CD4-positive, alpha-beta T cell treated with Interleukin-4 for 1 hour (primary cell): ENCODE measurements around the gene SLC4A8.
"Not testable (repeated sequence)": the region's sequence is repeated elsewhere in the genome, so short reads cannot be mapped to it uniquely, and the experiment has no call there.

ENCODE experiments used
- DNase-seq, 2 donors: peaks; one replicate each; pipeline ENCODE4 v3.0.0-alpha.2; 2020 to 2022

The SLC4A8 gene

DNA sequence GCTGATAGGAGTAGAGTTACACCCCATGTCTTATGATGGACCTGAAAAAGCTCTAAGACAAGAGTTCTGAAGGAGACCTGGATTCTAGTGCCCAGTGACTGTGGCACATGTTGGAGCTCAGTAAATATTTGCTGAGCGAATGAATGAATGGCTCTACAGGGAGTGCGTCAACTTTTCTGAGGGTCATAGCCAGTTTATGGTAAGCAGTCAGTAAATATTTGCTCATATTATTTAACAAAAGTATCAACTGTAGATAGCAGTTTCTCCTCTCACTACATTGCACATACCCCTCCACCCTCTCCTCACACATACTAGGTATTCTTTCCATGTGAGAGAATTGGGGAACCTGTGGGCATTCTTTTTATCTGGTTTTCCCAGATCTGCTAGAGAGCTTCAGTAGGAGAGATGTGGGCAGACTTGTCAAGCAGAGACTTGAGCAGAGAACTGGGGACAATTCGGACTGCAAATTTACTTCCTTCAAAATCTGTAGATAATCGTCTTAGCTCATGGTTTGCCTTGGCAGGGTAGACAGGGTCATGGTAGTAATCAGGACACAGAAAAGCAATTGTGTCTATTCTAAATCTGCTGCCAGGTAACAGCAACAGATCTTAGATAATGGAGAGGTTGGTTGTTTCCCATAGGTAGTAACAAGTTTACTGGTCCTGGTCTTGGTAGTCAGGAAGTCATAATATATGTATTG lies 5.7 kb downstream of the SLC4A8 start:
- DNase-seq = no peak

DNA sequence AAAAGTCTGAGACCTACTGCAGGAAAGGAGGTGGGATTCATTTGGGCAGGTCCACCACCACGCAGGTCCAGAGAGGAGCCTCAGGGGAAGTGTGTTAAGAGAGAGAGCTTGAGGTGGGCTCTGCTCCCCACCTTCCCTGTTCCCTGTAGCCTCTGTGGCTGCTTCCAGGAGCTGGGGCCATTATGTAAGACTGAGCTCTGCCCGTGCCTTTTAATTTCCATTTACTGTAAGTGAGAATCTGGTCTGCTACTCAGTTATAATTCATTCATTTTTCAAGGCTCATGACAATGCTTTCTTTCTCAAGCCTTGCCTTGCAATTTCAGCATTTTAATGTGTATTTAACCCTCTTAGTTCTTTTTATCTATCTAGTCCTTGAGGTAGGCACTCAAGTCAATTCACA lies 8.3 kb downstream of the SLC4A8 start:
- DNase-seq = no peak

DNA sequence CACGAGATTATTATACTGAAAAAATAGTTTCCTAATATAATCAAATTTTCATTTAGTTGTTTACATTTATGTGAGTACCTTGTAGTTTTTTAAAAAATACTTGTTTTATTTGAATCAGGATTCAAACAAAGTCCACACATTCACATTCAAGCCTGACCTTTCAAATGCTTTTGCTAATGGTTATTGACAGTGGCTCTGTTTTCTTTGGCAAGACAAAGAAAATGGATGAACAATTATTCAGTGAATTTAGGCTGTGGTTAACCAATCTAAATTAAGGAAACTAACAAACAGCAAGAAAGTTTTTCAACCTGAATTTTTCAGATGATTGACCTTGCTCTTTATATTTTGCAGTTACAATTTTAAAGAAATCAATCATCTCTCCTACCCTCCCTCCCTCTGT lies 9.7 kb downstream of the SLC4A8 start:
- DNase-seq = no peak

DNA sequence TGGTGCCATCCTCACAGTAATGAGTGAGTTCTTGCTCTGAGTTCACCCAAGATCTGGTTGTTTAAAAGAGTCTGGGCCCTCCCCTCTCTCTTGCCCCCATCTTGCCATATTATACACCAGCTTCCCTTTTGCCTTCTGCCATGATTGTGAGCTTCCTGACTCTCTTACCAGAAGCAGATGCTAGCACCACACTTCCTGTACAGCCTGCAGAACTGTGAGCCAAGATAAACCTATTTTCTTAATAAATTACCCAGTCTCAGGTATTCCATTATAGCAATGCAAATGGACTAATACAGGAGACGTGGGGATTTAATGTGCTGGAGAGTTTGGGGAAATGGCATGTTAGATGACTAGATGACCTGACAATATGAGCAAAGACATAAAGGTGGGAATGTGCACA lies 12.8 kb downstream of the SLC4A8 start:
- DNase-seq = no peak

DNA sequence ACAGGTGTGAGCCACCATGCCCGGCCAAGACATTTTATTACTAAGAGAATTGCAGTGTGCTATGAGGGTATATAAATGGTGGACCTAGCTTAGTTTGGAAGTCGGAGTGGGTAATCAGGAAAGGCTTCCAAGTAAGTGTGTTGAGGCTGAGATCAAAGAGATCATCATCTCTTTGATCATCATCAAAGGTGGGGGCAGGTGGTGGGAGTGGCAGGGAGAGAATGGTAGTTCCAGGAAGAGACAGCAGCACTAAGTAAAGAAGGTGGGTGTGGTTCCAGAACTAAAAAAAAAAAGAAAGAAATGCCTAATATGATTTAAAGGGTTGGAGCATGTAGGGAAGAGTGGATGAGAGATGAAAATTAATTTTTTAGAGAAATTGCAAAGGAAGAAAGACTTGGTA lies 14.7 kb downstream of the SLC4A8 start:
- no peak for DNase-seq

DNA sequence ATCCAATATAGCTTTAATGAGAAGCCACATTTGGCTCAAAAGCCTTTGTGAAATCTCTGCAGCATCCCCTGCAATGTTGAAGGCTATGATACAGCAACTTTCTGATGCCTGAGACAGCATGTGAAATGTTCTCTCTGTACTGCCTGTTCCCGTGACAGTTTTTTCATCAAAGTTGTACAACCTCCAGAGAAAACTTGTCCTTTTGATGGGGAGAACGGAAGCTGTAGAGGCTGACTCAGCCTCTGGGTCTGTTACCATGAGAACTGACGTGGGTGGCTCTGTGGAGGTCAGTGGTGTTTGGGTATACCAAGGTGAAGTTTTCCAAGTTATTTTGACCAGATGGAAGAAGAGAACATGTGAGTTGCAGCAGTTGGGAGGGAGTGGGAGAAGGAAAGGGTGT lies 17.0 kb downstream of the SLC4A8 start:
- DNase-seq = no peak

DNA sequence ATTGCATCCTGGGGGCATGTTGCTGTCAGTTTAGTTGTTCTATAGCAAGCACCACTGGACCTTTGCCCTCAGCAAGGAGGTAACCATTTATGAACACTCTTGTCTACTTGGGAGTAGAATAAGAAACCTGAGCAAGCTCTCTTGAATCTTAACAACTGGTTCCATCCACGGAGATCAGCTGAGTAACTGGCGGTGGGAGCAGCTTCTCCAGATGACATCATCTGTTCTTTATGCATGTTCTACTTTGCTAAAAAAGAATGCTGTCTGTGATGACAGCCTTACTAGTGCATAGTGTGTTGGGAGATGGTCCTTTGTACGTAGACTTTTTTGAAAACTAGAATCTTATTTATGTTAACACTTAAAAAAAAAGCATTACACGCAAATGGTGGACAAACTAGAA lies 17.7 kb downstream of the SLC4A8 start:
- no peak for DNase-seq

DNA sequence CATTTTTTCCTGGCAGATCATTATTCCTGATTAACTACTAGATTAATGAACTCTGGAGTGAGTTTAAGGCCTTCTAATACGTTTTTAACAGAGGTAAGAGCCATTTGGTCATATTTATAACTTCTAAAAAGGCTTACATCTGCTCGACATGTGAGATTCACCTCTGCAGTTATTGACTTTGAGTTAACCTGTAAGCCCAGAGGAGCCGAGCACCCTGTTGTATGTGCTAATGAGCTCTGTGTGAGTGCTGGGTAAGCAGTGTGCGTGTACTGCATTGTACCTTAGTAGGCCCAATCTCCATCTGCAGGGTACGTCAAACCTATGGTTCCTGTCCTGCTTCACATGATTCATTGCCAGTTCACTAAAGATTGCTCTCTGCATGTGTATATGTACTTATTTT lies 18.9 kb downstream of the SLC4A8 start:
- DNase-seq = no peak

DNA sequence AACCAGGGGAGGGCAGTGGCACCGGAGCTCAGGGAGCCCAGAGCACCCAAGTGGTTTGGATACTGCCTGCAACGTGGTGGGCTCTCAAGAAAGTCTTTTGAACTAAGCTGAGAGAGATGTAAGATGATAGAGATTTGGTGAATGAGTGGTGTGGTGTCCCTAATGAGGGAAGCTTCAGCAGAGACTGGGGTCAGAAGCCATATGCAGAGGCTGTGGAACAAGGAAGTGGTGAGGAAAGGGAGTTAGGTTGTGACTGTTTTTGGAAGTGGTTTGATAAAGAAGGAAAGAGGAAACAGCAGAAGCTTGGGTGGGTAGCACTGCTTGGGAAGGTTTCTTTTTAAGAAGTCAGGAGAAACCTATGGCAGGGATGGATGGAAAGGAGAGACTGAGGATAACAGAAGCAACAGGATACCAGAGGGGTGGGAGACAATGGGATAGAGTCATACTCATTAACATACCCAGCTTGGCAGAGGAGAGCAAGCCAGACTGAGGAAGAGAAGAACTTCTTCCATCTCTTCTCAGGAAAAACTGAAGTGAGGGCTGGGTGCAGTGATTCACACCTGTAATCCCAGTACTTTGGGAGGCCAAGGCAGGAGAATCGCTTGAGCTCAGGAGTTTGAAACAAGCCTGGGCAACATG lies 24.1 kb downstream of the SLC4A8 start:
- DNase-seq = no peak

DNA sequence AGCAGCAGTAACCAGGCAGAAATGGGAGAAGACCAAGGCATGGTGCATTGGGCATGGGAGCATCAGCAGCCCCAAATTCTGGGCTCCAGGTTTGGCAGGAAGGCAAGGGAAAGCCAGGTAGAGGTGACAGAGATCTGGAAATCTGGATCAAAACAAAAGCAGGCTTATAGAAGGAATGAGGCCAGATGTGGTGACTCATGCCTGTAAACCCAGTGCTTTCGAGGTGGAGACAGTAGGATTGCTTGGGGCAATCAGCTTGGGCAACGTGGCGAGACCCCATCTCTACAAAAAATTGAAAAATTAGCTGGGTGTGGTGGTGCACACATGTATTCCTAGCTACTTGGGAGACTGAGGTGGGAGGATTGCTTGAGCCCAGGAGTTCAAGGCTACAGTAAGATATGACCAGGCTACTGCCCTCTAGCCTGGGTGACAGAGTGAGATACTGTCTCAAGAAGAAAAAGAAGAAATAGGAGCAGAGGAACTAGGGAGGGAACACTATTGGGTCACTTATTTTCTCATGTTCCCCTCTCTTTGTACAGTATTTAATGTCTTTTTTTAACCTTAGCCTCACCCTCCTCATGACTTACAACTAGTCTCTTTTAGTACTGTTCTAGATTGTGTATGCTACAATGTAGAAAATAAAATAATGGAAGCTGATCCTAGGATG lies 25.1 kb downstream of the SLC4A8 start:
- no peak for DNase-seq

DNA sequence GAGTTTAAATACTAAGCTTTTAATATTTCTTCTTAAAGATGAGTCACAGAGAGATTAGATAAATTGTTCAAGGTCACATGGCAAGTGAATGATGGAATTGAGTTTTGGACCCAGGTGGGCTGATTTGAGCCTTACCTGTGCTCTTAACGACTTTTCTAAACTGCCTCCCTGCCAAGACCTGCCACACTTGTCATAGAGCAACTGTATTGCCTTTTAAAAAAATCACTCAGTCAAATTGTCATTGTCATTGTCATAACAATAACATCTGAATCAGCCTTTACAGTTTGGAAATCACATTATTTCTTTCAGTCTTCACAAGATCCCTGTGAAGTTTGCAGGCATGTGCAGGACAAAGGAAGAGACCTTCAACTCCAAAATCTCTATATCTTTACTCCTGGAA lies 25.7 kb downstream of the SLC4A8 start:
- DNase-seq = no peak

DNA sequence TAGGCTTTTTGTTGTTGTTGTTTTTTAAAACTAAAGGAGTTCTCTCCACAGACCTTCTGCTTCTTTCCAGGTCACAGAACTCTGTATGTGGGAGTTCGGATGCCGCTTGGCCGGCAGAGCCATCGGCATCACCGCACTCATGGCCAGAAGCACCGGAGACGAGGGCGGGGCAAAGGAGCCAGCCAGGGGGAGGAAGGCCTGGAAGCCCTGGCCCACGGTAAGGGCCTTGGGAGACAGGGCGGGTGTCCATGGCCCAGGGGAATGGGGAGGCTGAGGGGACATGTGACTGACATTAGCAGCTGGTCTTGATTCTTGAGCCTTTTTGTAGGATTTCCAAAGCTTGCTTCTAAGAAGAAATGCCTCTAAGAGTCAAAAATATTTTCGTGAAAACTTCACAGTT lies 26.2 kb downstream of the SLC4A8 start:
- DNase-seq = no peak

DNA sequence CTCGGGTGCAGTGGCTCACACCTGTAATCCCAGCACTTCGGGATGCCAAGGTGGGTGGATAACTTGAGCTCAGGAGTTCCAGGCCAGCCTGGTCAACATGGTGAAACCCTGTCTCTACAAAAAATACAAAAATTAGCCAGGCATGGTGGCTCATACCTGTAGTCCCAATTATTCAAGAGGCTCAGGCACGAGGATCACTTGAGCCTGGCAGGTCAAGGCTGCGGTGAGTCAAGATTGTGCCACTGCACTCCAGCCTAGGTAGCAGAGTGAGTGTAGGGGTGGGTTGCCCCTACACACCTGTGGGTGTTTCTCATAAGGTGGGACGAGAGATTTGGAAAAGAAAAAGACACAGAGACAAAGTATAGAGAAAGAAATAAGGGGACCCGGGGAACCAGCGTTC lies 29.4 kb downstream of the SLC4A8 start:
- not testable (repeated sequence) for DNase-seq

DNA sequence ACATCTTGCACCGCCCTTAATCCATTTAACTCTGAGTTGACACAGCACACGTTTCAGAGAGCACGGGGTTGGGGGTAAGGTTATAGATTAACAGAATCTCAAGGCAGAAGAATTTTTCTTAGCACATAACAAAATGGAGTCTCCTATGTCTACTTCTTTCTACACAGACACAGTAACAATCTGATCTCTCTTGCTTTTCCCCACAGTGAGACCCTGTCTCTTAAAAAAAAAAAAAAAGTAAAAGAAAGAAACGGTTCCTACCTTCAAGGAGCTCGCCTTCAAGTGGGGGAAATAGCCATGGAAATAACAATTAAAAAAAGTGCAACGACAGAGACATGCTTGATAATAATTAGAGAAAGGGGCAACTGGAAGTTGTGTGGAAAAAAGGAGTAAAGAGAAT lies 30.4 kb downstream of the SLC4A8 start:
- DNase-seq = not testable (repeated sequence)

DNA sequence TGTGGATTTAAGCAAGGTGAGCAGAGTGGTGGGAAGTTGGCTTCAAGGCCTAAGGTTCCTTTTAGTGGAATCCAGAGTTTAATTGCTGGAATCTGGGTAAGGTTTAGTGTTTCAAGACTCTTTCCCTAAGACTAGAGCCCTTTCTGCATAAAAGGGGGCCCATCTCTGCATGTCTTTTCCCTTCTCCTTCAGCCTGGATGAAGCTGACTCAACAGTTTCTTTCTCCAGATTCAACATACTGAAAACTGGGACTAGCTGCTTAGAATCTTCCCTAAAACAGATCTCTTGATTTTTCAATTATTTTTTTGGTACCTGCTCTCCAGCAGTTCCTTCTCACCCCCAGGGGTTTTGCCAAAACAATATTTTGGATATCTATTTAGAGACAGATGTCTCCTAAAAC lies 34.0 kb downstream of the SLC4A8 start:
- DNase-seq = no peak

DNA sequence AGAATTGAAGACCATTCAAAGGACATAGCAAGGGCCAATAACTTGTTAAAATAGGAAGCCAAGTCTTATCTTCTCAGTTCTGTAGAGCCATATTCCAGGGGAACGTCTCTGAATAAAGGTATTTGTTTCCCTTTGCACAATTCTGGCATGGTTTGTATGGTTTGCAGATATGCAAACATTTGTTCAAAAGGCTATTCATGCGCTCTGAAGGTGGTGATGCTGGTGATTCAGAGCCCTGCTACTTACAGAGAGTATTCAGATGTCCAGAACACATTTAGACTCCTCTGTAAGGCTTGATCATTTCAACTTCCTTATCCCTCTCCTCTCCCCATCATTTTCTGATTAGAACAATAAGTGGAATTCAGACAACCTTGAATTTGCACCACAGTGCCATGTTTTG lies 35.9 kb downstream of the SLC4A8 start:
- DNase-seq = no peak

DNA sequence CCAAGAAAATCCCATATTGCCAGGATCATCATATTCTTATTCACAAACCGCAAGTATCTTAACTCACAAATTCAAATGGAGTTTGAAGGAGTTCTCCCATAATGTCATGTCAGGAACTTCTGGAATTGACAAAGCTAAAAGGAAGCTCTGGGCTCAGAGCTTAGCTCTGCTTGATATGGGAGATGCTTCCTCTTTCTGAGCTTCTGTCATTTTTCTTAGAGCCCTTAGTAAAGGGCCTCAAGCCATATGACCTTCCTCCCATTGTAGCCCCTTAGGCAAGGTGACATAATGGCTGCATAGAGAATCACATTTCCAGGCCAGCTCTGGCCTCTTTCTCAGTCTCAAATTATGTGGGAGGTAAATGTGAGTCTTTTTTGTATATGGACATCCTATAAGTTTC lies 40.9 kb downstream of the SLC4A8 start:
- DNase-seq = no peak

DNA sequence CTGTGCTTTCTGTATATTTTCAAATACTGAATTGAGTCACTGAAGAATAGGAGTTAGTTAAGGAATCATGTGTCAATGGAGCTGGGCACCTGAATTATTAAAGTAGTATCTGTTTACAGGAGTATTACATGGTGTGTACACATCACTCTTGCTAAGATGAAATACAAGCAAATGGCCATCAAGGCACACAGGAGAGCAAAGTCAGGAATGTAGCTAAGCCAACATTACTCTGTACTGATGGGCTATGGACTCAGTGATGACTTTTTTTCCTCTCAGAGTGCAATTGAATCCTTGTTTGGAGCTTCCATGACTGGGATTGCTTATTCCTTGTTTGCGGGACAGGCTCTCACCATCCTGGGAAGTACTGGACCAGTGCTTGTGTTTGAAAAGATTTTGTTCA lies 45.5 kb downstream of the SLC4A8 start:
- no peak for DNase-seq

DNA sequence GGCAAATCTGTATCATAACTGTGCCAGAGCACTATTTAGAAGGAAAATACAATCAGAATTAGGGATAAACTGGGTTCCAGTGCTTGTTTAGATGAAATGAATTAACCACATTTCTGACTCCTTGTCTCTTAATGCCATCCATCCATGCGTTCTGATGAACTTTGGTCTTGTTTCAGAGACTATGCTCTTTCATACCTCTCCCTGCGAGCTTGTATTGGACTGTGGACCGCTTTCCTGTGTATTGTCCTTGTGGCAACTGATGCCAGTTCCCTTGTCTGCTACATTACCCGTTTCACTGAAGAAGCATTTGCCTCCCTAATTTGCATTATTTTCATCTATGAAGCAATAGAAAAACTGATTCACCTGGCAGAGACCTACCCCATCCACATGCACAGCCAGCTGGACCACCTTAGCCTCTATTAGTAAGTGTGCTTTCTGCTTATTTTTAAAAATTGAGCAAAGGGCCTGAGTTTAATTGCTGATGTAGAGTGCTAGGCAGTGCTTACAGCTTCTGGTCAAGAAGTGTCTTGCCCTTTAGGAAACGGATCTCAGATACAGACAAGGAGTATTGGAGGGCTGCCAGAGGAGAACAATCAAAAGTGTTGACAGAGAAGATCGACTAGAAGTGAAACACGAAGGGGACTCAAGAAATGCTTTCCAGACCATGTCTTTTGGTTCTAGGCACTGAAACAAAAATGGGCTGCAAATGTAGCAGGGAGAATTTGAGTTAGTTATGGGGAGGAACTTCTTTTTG lies 46.7 kb downstream of the SLC4A8 start:
- no peak for DNase-seq

DNA sequence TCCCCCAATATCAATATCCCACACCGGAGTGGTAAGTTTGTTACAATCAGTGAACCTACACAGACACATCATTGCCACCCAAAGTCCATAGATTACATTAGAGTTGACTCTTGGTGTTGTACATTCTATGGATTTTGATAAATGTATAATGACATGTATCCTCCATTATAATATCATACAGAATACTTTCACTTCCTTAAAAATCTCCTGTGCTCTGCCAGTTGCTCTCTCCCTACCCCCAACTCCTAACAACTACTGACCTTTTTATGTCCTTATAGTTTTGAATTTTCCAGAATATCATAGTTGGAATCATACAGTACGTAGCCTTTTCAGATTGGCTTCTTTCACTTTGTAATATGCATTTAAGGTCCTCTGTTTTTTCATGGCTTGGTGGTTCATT lies 48.4 kb downstream of the SLC4A8 start:
- no peak for DNase-seq

DNA sequence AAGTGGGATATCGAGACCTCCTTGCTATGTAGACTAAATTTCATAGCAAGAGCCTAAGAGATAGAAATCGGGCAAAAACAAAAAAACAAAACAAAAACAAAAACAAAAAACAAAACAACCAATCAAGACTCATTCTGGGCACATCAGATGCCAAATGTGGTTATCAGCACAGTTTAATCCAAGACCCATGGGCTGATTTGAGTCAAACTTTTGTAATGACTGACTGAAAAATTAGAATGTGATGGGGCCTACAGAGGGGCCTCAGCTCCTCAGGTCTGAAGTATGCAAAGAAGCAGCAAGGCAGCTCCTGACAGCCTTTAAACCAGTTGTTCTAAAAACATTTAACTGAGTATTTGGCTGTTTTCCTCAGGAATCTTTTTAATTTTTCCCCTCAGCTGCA lies 49.3 kb downstream of the SLC4A8 start:
- no peak for DNase-seq

DNA sequence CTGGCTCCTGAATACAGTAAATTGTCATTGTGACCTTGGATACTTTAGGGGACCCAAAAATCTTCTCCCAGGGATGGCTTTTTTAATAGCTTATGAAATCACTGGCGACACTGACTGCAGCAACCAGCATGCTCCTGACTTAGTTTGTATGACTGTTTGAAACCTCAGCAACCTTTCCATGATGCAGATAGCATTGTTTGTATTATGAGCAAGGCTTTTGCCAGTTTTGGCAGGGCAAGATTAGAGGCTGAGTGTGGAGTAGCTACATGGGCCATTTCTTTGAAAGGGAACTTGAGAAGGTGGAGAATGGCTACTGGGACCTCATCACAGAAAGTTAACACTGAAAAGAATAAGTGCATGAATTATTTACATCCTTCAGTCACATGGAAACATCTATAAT lies 50.9 kb downstream of the SLC4A8 start:
- no peak for DNase-seq

DNA sequence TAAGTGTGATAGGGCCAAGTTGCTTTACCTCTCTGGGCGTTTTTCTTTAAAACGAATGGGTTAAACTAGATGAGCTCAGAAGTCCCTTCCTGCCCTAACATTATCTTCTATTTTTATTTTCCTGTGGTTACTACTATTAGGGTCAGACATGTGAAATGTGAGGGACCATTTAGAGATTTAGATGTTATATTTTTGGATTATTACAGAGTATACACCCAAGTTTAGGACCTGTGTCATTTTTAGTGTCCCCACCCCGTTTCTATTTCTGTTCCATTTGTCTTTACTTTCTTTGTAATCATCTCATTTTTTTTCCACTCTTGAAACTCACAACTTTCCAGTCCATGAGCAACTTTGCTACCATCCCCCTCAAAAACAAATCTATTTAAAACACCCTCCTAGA lies 56.3 kb downstream of the SLC4A8 start:
- no peak for DNase-seq
